Chondrocyte (in vitro differentiated cells): ENCODE data around the gene LSM14B. TPM values are rescaled to one million over a fixed set of nuclear protein-coding genes. Genes with fewer than 3 reads are reported as not detected.

Source experiments
- DNase-seq: peaks from one replicate; pipeline ENCODE4 v3.0.0; 2021; ENCODE audit warnings: mixed read lengths, low spot score
- H3K27ac Mint-ChIP-seq: one replicate; pipeline ENCODE4 v1.8.0; 2021; ENCODE audit warnings: mild to moderate bottlenecking, moderate library complexity, mixed read lengths; ENCODE audit not compliant: unreplicated experiment
- H3K27me3 Mint-ChIP-seq: 2 replicates; pipeline ENCODE4 v1.8.0; 2021; ENCODE audit warnings: low read depth, mixed read lengths
- H3K36me3 Mint-ChIP-seq: 2 replicates; pipeline ENCODE4 v1.8.0; 2021; ENCODE audit warnings: low read depth, mixed read lengths
- H3K4me1 Mint-ChIP-seq: 2 replicates; pipeline ENCODE4 v1.8.0; 2021; ENCODE audit warnings: low read depth, mild to moderate bottlenecking, mixed read lengths
- H3K4me3 Mint-ChIP-seq: one replicate; pipeline ENCODE4 v1.8.0; 2021; ENCODE audit warnings: mild to moderate bottlenecking, moderate library complexity, mixed read lengths; ENCODE audit not compliant: unreplicated experiment
- H3K9me3 Mint-ChIP-seq: 2 replicates; pipeline ENCODE4 v1.8.0; 2021; ENCODE audit warnings: low read depth, mixed read lengths
- CTCF ChIP-seq: fragments of 200-600 bp; sonication (generic); IDR thresholded peaks from 2 replicates; pipeline ENCODE4 v1.5.0; 2021; ENCODE audit warnings: antibody characterized with exemption, mild to moderate bottlenecking, moderate library complexity
- total RNA-seq: library from RNA; stranded (reverse); gene quantifications from 3 replicates; pipeline ENCODE4 v1.2.1, GENCODE V29; 2021

LSM14B gene
- total RNA-seq, 1 donor from 2014 or later = 48.6 TPM

DNA sequence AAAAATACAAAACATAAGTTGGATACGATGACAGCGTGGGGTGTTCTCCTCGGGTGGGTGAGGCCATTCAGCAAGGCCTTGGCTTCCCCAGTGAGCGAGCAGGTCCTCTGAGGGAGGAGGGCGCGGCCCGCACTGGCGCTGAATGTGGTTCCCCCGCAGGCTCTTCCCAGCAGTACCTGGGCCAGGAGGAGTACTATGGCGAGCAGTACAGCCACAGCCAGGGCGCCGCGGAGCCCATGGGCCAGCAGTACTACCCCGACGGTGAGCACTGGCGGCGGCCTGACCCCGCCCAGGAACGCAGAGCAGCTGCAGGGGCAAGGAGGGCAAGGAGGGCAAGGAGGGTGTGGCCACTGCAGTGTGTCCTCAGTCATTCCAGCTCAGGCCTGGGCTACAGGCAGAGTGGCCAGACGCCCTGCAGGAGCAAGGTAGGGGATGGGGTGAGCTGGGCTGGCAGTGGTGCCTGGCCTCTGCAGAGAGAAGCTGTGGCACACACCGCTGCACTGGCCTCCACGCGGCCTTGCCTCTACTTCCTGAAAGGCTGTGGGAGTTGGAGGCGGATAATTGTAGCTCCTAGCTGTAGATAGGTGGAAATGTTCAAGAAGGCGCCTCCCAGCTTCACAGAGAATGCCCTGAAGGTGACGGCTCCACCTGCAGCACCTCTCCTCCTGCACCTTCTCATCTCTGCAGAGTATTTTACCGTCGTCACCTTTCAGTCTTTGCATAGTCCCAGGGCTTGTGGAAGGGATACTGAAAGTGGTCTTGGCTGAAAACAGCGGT, 41.9 kb downstream of the LSM14B start:
- H3K9me3 Mint-ChIP-seq = no peaks in the 10 kb centered on the region
- DNase-seq = no peak
- TF ChIP-seq CTCF = no peak
- H3K4me3 Mint-ChIP-seq = no peak overlapping the region
- H3K27ac Mint-ChIP-seq = no peak overlapping the region
- peaks cover 9% of the 10 kb centered on the region for H3K4me1 Mint-ChIP-seq
- H3K36me3 Mint-ChIP-seq = peaks cover 14% of the 10 kb centered on the region
- no peaks in the 10 kb centered on the region for H3K27me3 Mint-ChIP-seq

DNA sequence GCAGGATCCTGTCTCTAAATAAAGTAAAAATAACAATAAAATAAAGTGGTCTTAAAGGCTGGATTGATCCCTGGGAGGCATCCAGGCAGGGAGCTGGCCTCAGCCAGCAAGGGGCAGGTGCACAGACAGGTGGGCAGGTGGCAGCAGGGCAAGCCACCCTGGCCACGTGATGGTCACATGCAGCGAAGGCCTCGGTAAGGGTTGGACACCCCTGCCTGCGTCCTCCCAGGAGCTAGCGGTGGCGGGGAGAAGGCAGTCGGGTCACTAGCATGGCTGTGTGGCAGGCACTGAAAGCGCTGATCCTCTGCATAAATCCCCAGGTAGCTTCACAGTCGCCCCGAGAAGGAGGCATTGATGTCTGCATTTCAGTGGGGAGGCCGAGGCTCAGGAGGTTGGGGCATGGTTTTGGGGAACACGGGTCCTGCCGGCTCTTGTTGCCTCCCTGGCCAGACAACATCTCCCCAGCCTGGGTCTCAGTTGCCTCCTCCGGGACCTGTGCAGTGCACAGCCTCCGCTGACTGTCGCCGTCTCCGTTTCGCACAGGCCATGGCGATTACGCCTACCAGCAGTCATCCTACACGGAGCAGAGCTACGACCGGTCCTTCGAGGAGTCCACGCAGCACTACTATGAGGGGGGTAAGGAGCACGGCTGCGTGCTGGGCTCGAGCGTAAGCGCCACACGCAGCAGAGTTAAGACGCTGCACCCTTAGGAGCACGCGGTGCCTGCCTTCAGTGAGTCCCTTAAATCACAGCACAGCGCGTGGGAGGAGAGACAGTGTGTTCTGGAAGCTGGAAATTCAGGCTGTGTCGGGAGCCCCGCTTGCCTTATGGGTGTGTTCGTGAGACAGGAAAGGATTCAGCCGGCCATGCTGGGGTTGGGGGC, 42.8 kb downstream of the LSM14B start:
- H3K9me3 Mint-ChIP-seq = no peaks in the 10 kb centered on the region
- no peaks in the 10 kb centered on the region for H3K27me3 Mint-ChIP-seq
- no peak overlapping the region for H3K27ac Mint-ChIP-seq
- TF ChIP-seq CTCF = no peak
- H3K36me3 Mint-ChIP-seq = peaks cover 14% of the 10 kb centered on the region
- no peak for DNase-seq
- no peak overlapping the region for H3K4me3 Mint-ChIP-seq
- H3K4me1 Mint-ChIP-seq = peaks cover 2% of the 10 kb centered on the region

GRCh38 chr20:62165762-62166399, 43.6 kb downstream of the LSM14B start:
- Mint-ChIP-seq H3K27me3 (no peaks in the 10 kb centered on the region), H3K4me1 (no peaks in the 10 kb centered on the region), H3K27ac (no peak overlapping the region), H3K36me3 (peaks cover 12% of the 10 kb centered on the region), H3K9me3 (no peaks in the 10 kb centered on the region), H3K4me3 (no peak overlapping the region)
- DNase-seq = no peak
- TF ChIP-seq CTCF = no peak

DNA sequence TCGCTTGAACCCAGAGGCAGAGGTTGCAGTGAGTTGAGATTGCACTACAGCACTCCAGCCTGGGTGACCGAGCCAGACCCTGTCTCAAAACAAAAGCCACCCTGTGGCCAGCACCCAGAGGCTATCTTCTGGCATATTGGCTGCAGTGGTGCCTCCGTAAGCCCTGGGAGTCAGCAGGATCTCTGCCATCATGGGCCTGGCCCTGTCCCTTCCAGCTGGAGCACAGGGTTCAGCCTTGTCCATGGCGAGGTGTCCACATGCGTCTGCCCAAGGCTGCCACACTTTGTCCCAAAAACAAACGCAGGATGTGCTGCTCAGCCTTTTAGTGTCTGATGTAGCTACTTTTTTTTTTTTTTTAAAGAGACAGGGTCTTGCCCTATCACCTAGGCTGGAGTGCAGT, 45.2 kb downstream of the LSM14B start:
- Mint-ChIP-seq H3K36me3 (peaks cover 14% of the 10 kb centered on the region), H3K4me3 (no peak overlapping the region), H3K27ac (no peak overlapping the region), H3K27me3 (no peaks in the 10 kb centered on the region), H3K4me1 (no peaks in the 10 kb centered on the region), H3K9me3 (no peaks in the 10 kb centered on the region)
- no peak for TF ChIP-seq CTCF
- DNase-seq = no peak

- H3K4me3 Mint-ChIP-seq = no peak overlapping the region
- H3K36me3 Mint-ChIP-seq = peaks cover 13% of the 10 kb centered on the region
- no peak for TF ChIP-seq CTCF
- H3K9me3 Mint-ChIP-seq = no peaks in the 10 kb centered on the region
- H3K27me3 Mint-ChIP-seq = no peaks in the 10 kb centered on the region
- no peaks in the 10 kb centered on the region for H3K4me1 Mint-ChIP-seq
- DNase-seq = no peak
- H3K27ac Mint-ChIP-seq = no peak overlapping the region
These were observed 45.8 kb downstream of the LSM14B start for GRCh38 chr20:62168061-62168460.
